GM12891 (cell line): ENCODE measurements around the gene PCSK4.

Source experiments
- POLR2A ChIP-seq: IDR thresholded peaks from 2 replicates; pipeline ENCODE4 v1.6.1; 2011; ENCODE audit warnings: low read depth, low read length, control low read depth
- POLR2AphosphoS5 ChIP-seq: IDR thresholded peaks from 2 replicates; pipeline ENCODE4 v1.6.1; 2011; ENCODE audit warnings: low read depth, low read length, control low read depth

GRCh38 chr19:1445932-1446712 is 44.0 kb downstream of the PCSK4 start:
- TF ChIP-seq POLR2A (no peak), POLR2AphosphoS5 (no peak)
